Keratinocyte (primary cell): Measurements from ENCODE around the gene DTL. TPM values are rescaled to one million over a fixed set of nuclear protein-coding genes. Genes with fewer than 3 reads are reported as not detected.

Source experiments
- DNase-seq: peaks from one replicate; pipeline ENCODE4 v3.0.0-alpha.2; 2011; ENCODE audit warnings: low read depth, missing footprints, low spot score
- FAIRE-seq: peaks from 2 replicates; lab custom pipeline; 2011; peaks lifted over from hg19 to GRCh38; lab: Jason Lieb, UNC
- H2AFZ ChIP-seq: 2 replicates; pipeline ENCODE4 v1.6.0; 2012; ENCODE audit warnings: low read length, control low read depth, inconsistent platforms; ENCODE audit not compliant: control insufficient read depth
- H3K27ac ChIP-seq: 2 replicates; pipeline ENCODE4 v1.5.1; 2011; ENCODE audit warnings: low read length; ENCODE audit not compliant: control insufficient read depth, insufficient read depth
- H3K27me3 ChIP-seq: 3 replicates; pipeline ENCODE4 v1.6.0; 2011; ENCODE audit warnings: low read length; ENCODE audit not compliant: control insufficient read depth, insufficient read depth; ENCODE audit errors: extremely low read depth
- H3K36me3 ChIP-seq, 2 experiments: 2 replicates in 1 of 2; 3 replicates in 1 of 2; pipeline ENCODE4 v1.5.1; 2011; ENCODE audit warnings: low read length in 2 of 2, mild to moderate bottlenecking in 1 of 2; ENCODE audit not compliant: control insufficient read depth in 2 of 2, insufficient read depth in 2 of 2; ENCODE audit errors: extremely low read depth in 1 of 2
- H3K4me1 ChIP-seq: 3 replicates; pipeline ENCODE4 v1.5.1; 2011; ENCODE audit warnings: low read length; ENCODE audit not compliant: control insufficient read depth, insufficient read depth; ENCODE audit errors: extremely low read depth
- H3K4me2 ChIP-seq: 3 replicates; pipeline ENCODE4 v1.6.0; 2011; ENCODE audit warnings: low read depth, low read length; ENCODE audit not compliant: control insufficient read depth, insufficient read depth; ENCODE audit errors: extremely low read depth
- H3K4me3 ChIP-seq, 3 experiments: fragments of 200-600 bp in 1 of 3; sonication (generic) in 1 of 3; 2 replicates in 2 of 3; 3 replicates in 1 of 3; pipeline ENCODE4 v1.5.1; 2011 to 2016; ENCODE audit warnings: low read length in 3 of 3, mild to moderate bottlenecking in 3 of 3, control low read depth in 2 of 3, inconsistent platforms in 1 of 3, low read depth in 1 of 3, mixed read lengths in 1 of 3, mixed run types in 1 of 3, moderate library complexity in 1 of 3; ENCODE audit not compliant: control insufficient read depth in 2 of 3, insufficient read depth in 2 of 3; ENCODE audit errors: extremely low read depth in 1 of 3
- H3K79me2 ChIP-seq: 2 replicates; pipeline ENCODE4 v1.6.0; 2012; ENCODE audit warnings: low read length; ENCODE audit not compliant: control insufficient read depth, insufficient read depth
- H3K9ac ChIP-seq: 3 replicates; pipeline ENCODE4 v1.6.0; 2011; ENCODE audit warnings: low read length; ENCODE audit not compliant: control insufficient read depth, insufficient read depth; ENCODE audit errors: extremely low read depth
- H3K9me1 ChIP-seq: 3 replicates; pipeline ENCODE4 v1.6.0; 2011; ENCODE audit warnings: low read length; ENCODE audit not compliant: control insufficient read depth, insufficient read depth; ENCODE audit errors: extremely low read depth
- H3K9me3 ChIP-seq: 2 replicates; pipeline ENCODE4 v1.5.1; 2012; ENCODE audit warnings: low read depth, low read length; ENCODE audit not compliant: control insufficient read depth
- H4K20me1 ChIP-seq: 3 replicates; pipeline ENCODE4 v1.6.0; 2011; ENCODE audit warnings: low read length; ENCODE audit not compliant: control insufficient read depth, insufficient read depth; ENCODE audit errors: extremely low read depth
- CTCF ChIP-seq, 3 experiments: IDR thresholded peaks in 1 of 3; conservative IDR thresholded peaks in 1 of 3; optimal IDR thresholded peaks in 1 of 3; 2 replicates in 2 of 3; 3 replicates in 1 of 3; pipeline versions ENCODE3 to v1.5.1; 2011; ENCODE audit warnings: low read length in 3 of 3, mild to moderate bottlenecking in 3 of 3, moderate library complexity in 2 of 3, control low read depth in 1 of 3, inconsistent platforms in 1 of 3; ENCODE audit not compliant: insufficient read depth in 2 of 3; ENCODE audit errors: extremely low read depth in 1 of 3
- EZH2 ChIP-seq: IDR thresholded peaks from one replicate; pipeline ENCODE4 v1.6.1; 2012; ENCODE audit warnings: inconsistent platforms, mild to moderate bottlenecking, low read length, moderate library complexity
- dilution Hi-C: fragments of 300-500 bp; cut with MboI; formaldehyde crosslinking; loops from one replicate; pipeline ENCODE4 v1.7.0; 2020; ENCODE audit warnings: low sequenced_read_pairs; ENCODE audit not compliant: extremely low pct_ligation_motif_present
- polyA plus RNA-seq, 5 experiments: library from polyadenylated mRNA; depleted of rRNA in 3 of 5; stranded (reverse) in 3 of 5; stranded (forward) in 1 of 5; unstranded in 1 of 5; fragments of >200 nt; gene quantifications; 1 replicate in 1 of 5; 2 replicates in 3 of 5; 3 replicates in 1 of 5; pipeline versions ENCODE4 v1.2.1 to v1.2.3, GENCODE V29; 2011 to 2012; ENCODE audit warnings: missing spikeins in 2 of 5, low read depth in 1 of 5, low replicate concordance in 1 of 5

DTL gene
- polyA plus RNA-seq, 1 donor (not counting 4 experiments of a cell fraction or from before 2014, with no cell fraction given), result 9.3 TPM

DNA sequence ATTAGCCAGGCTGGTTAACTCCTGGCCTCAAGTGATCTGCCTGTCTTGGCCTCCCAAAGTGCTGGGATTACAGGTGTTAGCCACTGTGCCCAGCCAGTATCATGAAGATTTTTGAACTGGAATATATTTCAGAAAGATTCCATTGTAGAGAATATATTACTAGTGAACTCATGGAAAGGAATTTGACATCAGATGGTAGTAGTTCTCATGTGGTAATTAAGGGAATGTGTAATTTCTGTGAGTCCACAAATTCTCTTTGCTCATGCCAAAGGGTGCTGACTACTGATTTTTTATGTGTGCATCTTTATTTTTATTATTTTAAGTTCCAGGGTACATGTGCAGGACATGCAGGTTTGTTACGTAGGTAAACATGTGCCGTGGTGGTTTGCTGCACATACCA is 10.4 kb downstream of the DTL start:
- Histone ChIP-seq H3K9me3 (no peaks in the 10 kb centered on the region), H4K20me1 (no peaks in the 10 kb centered on the region), H3K4me2 (no peak overlapping the region), H2AFZ (no peak overlapping the region), H3K79me2 (peaks cover 23% of the 10 kb centered on the region), H3K9ac (no peak overlapping the region), H3K27me3 (no peaks in the 10 kb centered on the region), H3K4me3 (no peak overlapping the region), H3K36me3 (no peaks in the 10 kb centered on the region), H3K9me1 (no peaks in the 10 kb centered on the region), H3K27ac (no peak overlapping the region), H3K4me1 (no peaks in the 10 kb centered on the region)
- dilution Hi-C loops, result no loop called here
- no peak for DNase-seq
- TF ChIP-seq CTCF (optimal IDR thresholded peaks at IDR 0.05 in 1 of 3, IDR thresholded peaks at IDR 0.05 in 1 of 3, conservative IDR thresholded peaks at IDR 0.05 in 1 of 3; ENCODE audit: extremely low read depth in 1 of 3, insufficient read depth in 2 of 3, low read length in 3 of 3), result no peak
- FAIRE-seq, result no peak

- H3K27me3 ChIP-seq, result no peaks in the 10 kb centered on the region
- H3K36me3 ChIP-seq, result peaks cover 0 to 17% of the 10 kb centered on the region in 2 experiments
- no peaks in the 10 kb centered on the region for H3K4me1 ChIP-seq
- H3K9me1 ChIP-seq, result no peaks in the 10 kb centered on the region
- no peaks in the 10 kb centered on the region for H4K20me1 ChIP-seq
- H3K4me2 ChIP-seq, result no peak overlapping the region
- DNase-seq (no peak), FAIRE-seq (no peak)
- no peak overlapping the region for H3K27ac ChIP-seq
- H3K79me2 ChIP-seq, result no peaks in the 10 kb centered on the region
- no peak overlapping the region for H2AFZ ChIP-seq
- H3K9ac ChIP-seq, result no peak overlapping the region
- no peak overlapping the region for H3K4me3 ChIP-seq
- dilution Hi-C loops, result no loop called here
- TF ChIP-seq CTCF (optimal IDR thresholded peaks at IDR 0.05 in 1 of 3, IDR thresholded peaks at IDR 0.05 in 1 of 3, conservative IDR thresholded peaks at IDR 0.05 in 1 of 3; ENCODE audit: extremely low read depth in 1 of 3, insufficient read depth in 2 of 3, low read length in 3 of 3), result no peak
- no peak for TF ChIP-seq EZH2
- no peaks in the 10 kb centered on the region for H3K9me3 ChIP-seq
Measured at GRCh38 chr1:212053993-212054392, 18.4 kb downstream of the DTL start.
